ENCODE data around the gene GPLD1. TPM values are rescaled to one million over a fixed set of nuclear protein-coding genes. Genes with fewer than 3 reads are reported as not detected.

The GPLD1 gene
- total RNA-seq, 2 experiments from 2014 or later, result 0.59 to 0.66 TPM

- H3K4me1 ChIP-seq (ENCODE audit: insufficient read depth, low read length), result peaks cover 16% of the 10 kb centered on the region
- CTCF ChIA-PET, result interaction anchor here (1.0 to 2.2 kb wide), 5 partner anchors 23 to 171 kb away, joined by 3 to 15 read pairs (median 4); partner anchors contain the start of genes ACOT13, KIAA0319 and TDP2
Observed at GRCh38 chr6:24494821-24495795, 5.7 kb upstream of the GPLD1 start, which contains the start of gene ALDH5A1. Gene ALDH5A1, plus strand, starts transcription at chr6:24494969. Its CDS starts 28 bp downstream, at chr6:24494997.

DNA sequence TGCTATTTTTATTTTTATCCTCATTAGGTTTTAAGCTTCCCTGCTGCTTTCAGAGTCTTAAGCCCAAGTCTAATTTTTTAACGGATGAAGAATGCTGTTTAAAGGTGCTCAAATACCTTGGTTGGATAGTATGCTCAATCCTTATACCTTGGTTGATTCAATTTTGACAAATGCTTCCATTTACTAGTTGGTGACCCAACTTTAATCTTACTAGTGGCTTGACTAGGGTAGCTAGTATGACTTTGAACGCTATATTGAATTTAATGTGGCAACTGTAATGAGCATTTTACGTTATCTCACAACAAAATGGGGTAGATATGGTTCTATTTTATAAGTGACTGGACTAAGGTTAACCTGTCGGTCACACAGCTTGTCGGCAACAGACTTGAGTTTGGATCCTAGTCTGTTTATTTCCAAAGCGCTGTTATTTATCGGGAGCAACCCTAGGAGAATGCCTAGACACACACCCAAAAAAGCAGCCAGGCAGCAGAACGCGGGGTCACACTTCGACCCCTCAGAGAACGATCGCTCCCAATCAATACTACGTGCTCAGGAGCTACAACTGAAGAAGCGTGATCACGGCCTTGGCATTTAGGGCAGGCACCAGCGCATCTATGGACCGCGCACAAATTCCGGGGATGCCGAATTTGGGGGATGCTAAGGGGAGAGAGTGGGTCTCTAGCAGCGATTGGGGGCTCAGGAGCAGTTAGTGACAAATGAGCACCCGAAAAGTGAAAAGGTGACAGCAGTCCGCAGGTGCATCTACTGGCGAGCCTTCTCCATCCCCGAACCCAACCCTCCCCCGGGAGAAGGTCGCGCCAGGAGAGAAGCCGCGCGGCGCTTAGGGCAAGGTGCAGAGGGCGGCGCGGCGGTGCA, 4.8 kb upstream of the GPLD1 start:
- Mint-ChIP-seq H3K9me3 (no peaks in the 10 kb centered on the region), H3K36me3 (ENCODE audit: low read depth) (peaks cover 23% of the 10 kb centered on the region), H3K27me3 (no peaks in the 10 kb centered on the region), H3K4me3 (peak overlapping the region; percentile 93), H3K4me1 (ENCODE audit: low read depth) (peaks cover 35% of the 10 kb centered on the region), H3K27ac (peak overlapping the region; percentile 57)
- DNase-seq (no peak), ATAC-seq (ENCODE audit: poor library complexity) (peak; percentile 2)
- H3K27me3 ChIP-seq (ENCODE audit: control insufficient read depth in 1 of 2, insufficient read depth in 2 of 2, low read length in 2 of 2), result no peaks in the 10 kb centered on the region
- intact Hi-C loops (cut with DNase I, micrococcal nuclease), result loop anchor here in 1 of 2 experiments (10.0 kb wide), 1 partner anchor 201 kb away; no protein-coding TSS in a partner anchor
- peak overlapping the region; percentile 63 for H3K4me3 ChIP-seq (ENCODE audit: low read length)
- H3K4me1 ChIP-seq (ENCODE audit: insufficient read depth, low read length), result peaks cover 16% of the 10 kb centered on the region
- TF ChIP-seq, protein P1, sequence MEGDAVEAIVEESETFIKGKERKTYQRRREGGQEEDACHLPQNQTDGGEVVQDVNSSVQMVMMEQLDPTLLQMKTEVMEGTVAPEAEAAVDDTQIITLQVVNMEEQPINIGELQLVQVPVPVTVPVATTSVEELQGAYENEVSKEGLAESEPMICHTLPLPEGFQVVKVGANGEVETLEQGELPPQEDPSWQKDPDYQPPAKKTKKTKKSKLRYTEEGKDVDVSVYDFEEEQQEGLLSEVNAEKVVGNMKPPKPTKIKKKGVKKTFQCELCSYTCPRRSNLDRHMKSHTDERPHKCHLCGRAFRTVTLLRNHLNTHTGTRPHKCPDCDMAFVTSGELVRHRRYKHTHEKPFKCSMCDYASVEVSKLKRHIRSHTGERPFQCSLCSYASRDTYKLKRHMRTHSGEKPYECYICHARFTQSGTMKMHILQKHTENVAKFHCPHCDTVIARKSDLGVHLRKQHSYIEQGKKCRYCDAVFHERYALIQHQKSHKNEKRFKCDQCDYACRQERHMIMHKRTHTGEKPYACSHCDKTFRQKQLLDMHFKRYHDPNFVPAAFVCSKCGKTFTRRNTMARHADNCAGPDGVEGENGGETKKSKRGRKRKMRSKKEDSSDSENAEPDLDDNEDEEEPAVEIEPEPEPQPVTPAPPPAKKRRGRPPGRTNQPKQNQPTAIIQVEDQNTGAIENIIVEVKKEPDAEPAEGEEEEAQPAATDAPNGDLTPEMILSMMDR (IDR thresholded peaks at IDR 0.05), result peak; percentile 24
- H3K9me3 ChIP-seq (ENCODE audit: control insufficient read depth in 1 of 2, insufficient read depth in 1 of 2, low read length in 2 of 2), result peaks cover 0 to 4% of the 10 kb centered on the region in 2 experiments
- ChIA-PET CTCF (interaction anchor here (1.0 to 2.2 kb wide), 5 partner anchors 24 to 172 kb away, joined by 3 to 15 read pairs (median 4); partner anchors contain the start of genes ACOT13, KIAA0319 and TDP2), POLR2A (interaction anchor here (0.7 to 2.2 kb wide), 17 partner anchors 9 to 644 kb away, joined by 3 to 21 read pairs (median 4); partner anchors contain the start of genes ACOT13, C6orf62, DCDC2 and KIAA0319)
- no peak overlapping the region for H3K27ac ChIP-seq (ENCODE audit: low read depth in 1 of 2, low read length in 2 of 2)
- H3K36me3 ChIP-seq (ENCODE audit: insufficient read depth, low read length), result no peaks in the 10 kb centered on the region

More at GRCh38 chr6:24494821-24495795, 5.7 kb upstream of the GPLD1 start, which contains the start of gene ALDH5A1:
- H3K9me3 ChIP-seq (ENCODE audit: control insufficient read depth in 1 of 2, insufficient read depth in 1 of 2, low read length in 2 of 2), result peaks cover 0 to 4% of the 10 kb centered on the region in 2 experiments
- peak within 1 kb of the TSS; percentile 63 for H3K4me3 ChIP-seq (ENCODE audit: low read length)
- H3K27me3 Mint-ChIP-seq, result no peaks in the 10 kb centered on the region
- TF ChIP-seq, protein P1 (IDR thresholded peaks at IDR 0.05), result no peak
- no peaks in the 10 kb centered on the region for H3K36me3 ChIP-seq (ENCODE audit: insufficient read depth, low read length)
- peak within 1 kb of the TSS; percentile 93 for H3K4me3 Mint-ChIP-seq
- ATAC-seq (ENCODE audit: poor library complexity) (peak; percentile 82), DNase-seq (peak; percentile 63 to 89 (median 78))
- no peaks in the 10 kb centered on the region for H3K9me3 Mint-ChIP-seq
- peak within 1 kb of the TSS in 1 of 2 donors; percentile 14 for H3K27ac ChIP-seq (ENCODE audit: low read depth in 1 of 2, low read length in 2 of 2)
- POLR2A ChIA-PET, result interaction anchor here (0.7 to 2.2 kb wide), 23 partner anchors 9 to 643 kb away, joined by 3 to 21 read pairs (median 4); partner anchors contain the start of genes ACOT13, C6orf62, DCDC2 and KIAA0319
- intact Hi-C loops (cut with DNase I, micrococcal nuclease), result loop anchor here in 1 of 2 experiments (5.0 to 10.0 kb wide), 2 partner anchors 167 to 200 kb away; no protein-coding TSS in a partner anchor
- peak within 1 kb of the TSS; percentile 57 for H3K27ac Mint-ChIP-seq
- H3K36me3 Mint-ChIP-seq (ENCODE audit: low read depth), result peaks cover 23% of the 10 kb centered on the region
- H3K27me3 ChIP-seq (ENCODE audit: control insufficient read depth in 1 of 2, insufficient read depth in 2 of 2, low read length in 2 of 2), result no peaks in the 10 kb centered on the region
- peaks cover 38% of the 10 kb centered on the region for H3K4me1 Mint-ChIP-seq (ENCODE audit: low read depth)

Data from CD4-positive, alpha-beta T cell (primary cell).